ENCODE data around the gene C1orf174.

GRCh38 chr1:3905953-3906671 lies 6.0 kb upstream of the C1orf174 start:
- TF ChIP-seq EP300 (conservative IDR thresholded peaks at IDR 0.05; ENCODE audit: poor library complexity, severe bottlenecking) (no peak), CTCF (IDR thresholded peaks at IDR 0.05; ENCODE audit: poor library complexity, severe bottlenecking) (no peak), EZH2 (IDR thresholded peaks at IDR 0.05; ENCODE audit: borderline replicate concordance, insufficient read depth, low read length, poor library complexity, severe bottlenecking) (no peak), TAF1 (IDR thresholded peaks at IDR 0.05; ENCODE audit: low read depth) (no peak)

Data from neural cell (in vitro differentiated cells).